ENCODE measurements around the gene SUGCT.

Gene SUGCT

DNA sequence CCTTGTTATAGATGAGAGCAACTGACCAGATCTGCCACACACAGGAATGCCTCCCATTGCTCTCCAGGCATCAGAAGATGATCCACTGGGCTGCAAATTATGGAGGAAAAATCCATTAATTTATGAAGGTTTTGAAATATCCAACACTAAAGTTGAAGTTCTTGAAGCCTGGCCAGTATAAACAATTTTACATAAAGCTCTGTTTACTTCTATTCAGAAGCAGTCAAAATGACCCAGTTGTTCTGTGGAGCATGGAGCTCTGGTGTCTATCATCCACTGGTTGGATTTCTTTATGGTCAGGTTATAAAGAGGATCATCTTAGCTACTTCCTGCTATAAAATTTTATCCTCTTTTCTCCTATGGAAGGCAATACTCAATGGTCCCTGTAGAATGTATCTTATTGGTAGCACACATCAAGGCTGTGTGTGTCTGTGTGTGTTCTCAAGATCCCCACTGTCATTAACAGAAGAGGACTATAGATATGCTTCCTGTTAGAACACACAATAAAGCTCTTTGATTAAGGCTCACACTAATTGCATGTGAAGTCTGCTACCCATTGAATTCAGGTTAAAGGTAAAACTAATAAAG lies 747.4 kb downstream of the SUGCT start:
- Histone ChIP-seq H3K27ac (ENCODE audit: extremely low read depth, low read depth, low read length) (no peak overlapping the region), H3K9me3 (ENCODE audit: control insufficient read depth, insufficient read depth, low read depth, low read length) (no peaks in the 10 kb centered on the region), H3K36me3 (ENCODE audit: control insufficient read depth in 2 of 2, insufficient read depth in 1 of 2, low read length in 2 of 2) (no peaks in the 10 kb centered on the region), H3K4me3 (ENCODE audit: low read depth, low read length) (no peak overlapping the region), H3K4me1 (ENCODE audit: control insufficient read depth, insufficient read depth, low read length) (no peaks in the 10 kb centered on the region)
- TF ChIP-seq WT1 (tag by site-specific recombination; IDR thresholded peaks at IDR 0.05), result no peak
- TF ChIP-seq PRDM1 (tag by site-specific recombination; IDR thresholded peaks at IDR 0.05), result no peak
- TF ChIP-seq ZFP3 (tag by site-specific recombination; IDR thresholded peaks at IDR 0.05; ENCODE audit: low read depth), result no peak
- TF ChIP-seq GLI2 (tag by site-specific recombination; IDR thresholded peaks at IDR 0.05; ENCODE audit: borderline replicate concordance, low read depth), result no peak
- TF ChIP-seq ZNF391 (tag by site-specific recombination; IDR thresholded peaks at IDR 0.05; ENCODE audit: borderline replicate concordance, low read depth), result no peak
- no peak for TF ChIP-seq ZNF404 (tag by site-specific recombination; IDR thresholded peaks at IDR 0.05)
- TF ChIP-seq ZNF324 (tag by site-specific recombination; IDR thresholded peaks at IDR 0.05), result no peak
- no peak for TF ChIP-seq ZNF350 (tag by site-specific recombination; IDR thresholded peaks at IDR 0.05)
- no peak for TF ChIP-seq ZNF155 (tag by site-specific recombination; IDR thresholded peaks at IDR 0.05)
- no peak for TF ChIP-seq ZNF221 (tag by site-specific recombination; IDR thresholded peaks at IDR 0.05; ENCODE audit: borderline replicate concordance)
- no peak for TF ChIP-seq ZNF654 (tag by site-specific recombination; IDR thresholded peaks at IDR 0.05; ENCODE audit: low read depth)
- TF ChIP-seq ZNF501 (tag by site-specific recombination; IDR thresholded peaks at IDR 0.05), result no peak
- TF ChIP-seq, protein P1, sequence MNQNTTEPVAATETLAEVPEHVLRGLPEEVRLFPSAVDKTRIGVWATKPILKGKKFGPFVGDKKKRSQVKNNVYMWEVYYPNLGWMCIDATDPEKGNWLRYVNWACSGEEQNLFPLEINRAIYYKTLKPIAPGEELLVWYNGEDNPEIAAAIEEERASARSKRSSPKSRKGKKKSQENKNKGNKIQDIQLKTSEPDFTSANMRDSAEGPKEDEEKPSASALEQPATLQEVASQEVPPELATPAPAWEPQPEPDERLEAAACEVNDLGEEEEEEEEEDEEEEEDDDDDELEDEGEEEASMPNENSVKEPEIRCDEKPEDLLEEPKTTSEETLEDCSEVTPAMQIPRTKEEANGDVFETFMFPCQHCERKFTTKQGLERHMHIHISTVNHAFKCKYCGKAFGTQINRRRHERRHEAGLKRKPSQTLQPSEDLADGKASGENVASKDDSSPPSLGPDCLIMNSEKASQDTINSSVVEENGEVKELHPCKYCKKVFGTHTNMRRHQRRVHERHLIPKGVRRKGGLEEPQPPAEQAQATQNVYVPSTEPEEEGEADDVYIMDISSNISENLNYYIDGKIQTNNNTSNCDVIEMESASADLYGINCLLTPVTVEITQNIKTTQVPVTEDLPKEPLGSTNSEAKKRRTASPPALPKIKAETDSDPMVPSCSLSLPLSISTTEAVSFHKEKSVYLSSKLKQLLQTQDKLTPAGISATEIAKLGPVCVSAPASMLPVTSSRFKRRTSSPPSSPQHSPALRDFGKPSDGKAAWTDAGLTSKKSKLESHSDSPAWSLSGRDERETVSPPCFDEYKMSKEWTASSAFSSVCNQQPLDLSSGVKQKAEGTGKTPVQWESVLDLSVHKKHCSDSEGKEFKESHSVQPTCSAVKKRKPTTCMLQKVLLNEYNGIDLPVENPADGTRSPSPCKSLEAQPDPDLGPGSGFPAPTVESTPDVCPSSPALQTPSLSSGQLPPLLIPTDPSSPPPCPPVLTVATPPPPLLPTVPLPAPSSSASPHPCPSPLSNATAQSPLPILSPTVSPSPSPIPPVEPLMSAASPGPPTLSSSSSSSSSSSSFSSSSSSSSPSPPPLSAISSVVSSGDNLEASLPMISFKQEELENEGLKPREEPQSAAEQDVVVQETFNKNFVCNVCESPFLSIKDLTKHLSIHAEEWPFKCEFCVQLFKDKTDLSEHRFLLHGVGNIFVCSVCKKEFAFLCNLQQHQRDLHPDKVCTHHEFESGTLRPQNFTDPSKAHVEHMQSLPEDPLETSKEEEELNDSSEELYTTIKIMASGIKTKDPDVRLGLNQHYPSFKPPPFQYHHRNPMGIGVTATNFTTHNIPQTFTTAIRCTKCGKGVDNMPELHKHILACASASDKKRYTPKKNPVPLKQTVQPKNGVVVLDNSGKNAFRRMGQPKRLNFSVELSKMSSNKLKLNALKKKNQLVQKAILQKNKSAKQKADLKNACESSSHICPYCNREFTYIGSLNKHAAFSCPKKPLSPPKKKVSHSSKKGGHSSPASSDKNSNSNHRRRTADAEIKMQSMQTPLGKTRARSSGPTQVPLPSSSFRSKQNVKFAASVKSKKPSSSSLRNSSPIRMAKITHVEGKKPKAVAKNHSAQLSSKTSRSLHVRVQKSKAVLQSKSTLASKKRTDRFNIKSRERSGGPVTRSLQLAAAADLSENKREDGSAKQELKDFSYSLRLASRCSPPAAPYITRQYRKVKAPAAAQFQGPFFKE (tag by site-specific recombination; IDR thresholded peaks at IDR 0.05; ENCODE audit: borderline replicate concordance), result no peak
- TF ChIP-seq ZXDB (tag by site-specific recombination; IDR thresholded peaks at IDR 0.05), result no peak
- no peak for TF ChIP-seq SCRT1 (tag by site-specific recombination; IDR thresholded peaks at IDR 0.05; ENCODE audit: borderline replicate concordance)
- no peak for TF ChIP-seq ZNF514 (tag by site-specific recombination; IDR thresholded peaks at IDR 0.05)
- ChIA-PET CTCF (interaction anchor here (0.7 kb wide), 1 partner anchor 363 kb away, joined by 3 read pairs; no protein-coding TSS in a partner anchor), POLR2A (no interaction called here)

DNA sequence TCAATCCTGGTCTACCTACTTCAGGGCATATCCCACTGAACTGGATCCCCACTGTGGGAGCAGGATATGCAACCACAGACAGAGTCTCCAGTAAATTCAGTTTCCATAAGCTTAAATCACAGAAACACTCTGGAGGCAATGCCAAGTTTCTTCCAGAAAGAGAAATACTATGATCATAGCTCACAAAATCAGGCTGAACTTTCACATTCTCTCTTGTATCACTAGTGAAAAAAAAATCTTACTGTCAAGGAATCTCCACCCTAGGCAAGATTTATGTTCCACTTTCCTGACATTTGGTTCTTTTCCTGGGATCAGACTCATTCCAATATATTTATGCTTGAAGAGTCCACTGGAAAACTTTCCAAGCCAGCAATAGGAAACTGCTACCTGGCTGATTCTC lies 749.0 kb downstream of the SUGCT start:
- no peaks in the 10 kb centered on the region for H3K9me3 ChIP-seq (ENCODE audit: control insufficient read depth, insufficient read depth, low read depth, low read length)
- ChIA-PET CTCF (no interaction called here), POLR2A (no interaction called here)
- no peaks in the 10 kb centered on the region for H3K4me1 ChIP-seq (ENCODE audit: control insufficient read depth, insufficient read depth, low read length)
- no peak overlapping the region for H3K4me3 ChIP-seq (ENCODE audit: low read depth, low read length)
- H3K27ac ChIP-seq (ENCODE audit: extremely low read depth, low read depth, low read length), result no peak overlapping the region
- H3K36me3 ChIP-seq (ENCODE audit: control insufficient read depth in 2 of 2, insufficient read depth in 1 of 2, low read length in 2 of 2), result no peaks in the 10 kb centered on the region
- TF ChIP-seq, protein P2, sequence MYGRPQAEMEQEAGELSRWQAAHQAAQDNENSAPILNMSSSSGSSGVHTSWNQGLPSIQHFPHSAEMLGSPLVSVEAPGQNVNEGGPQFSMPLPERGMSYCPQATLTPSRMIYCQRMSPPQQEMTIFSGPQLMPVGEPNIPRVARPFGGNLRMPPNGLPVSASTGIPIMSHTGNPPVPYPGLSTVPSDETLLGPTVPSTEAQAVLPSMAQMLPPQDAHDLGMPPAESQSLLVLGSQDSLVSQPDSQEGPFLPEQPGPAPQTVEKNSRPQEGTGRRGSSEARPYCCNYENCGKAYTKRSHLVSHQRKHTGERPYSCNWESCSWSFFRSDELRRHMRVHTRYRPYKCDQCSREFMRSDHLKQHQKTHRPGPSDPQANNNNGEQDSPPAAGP (tag by site-specific recombination; IDR thresholded peaks at IDR 0.05), result no peak
- no peak for TF ChIP-seq ZNF114 (tag by site-specific recombination; IDR thresholded peaks at IDR 0.05)
- TF ChIP-seq, protein P3, sequence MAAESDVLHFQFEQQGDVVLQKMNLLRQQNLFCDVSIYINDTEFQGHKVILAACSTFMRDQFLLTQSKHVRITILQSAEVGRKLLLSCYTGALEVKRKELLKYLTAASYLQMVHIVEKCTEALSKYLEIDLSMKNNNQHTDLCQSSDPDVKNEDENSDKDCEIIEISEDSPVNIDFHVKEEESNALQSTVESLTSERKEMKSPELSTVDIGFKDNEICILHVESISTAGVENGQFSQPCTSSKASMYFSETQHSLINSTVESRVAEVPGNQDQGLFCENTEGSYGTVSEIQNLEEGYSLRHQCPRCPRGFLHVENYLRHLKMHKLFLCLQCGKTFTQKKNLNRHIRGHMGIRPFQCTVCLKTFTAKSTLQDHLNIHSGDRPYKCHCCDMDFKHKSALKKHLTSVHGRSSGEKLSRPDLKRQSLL (tag by site-specific recombination; IDR thresholded peaks at IDR 0.05), result no peak
- no peak for TF ChIP-seq SP2 (tag by site-specific recombination; IDR thresholded peaks at IDR 0.05)
- no peak for TF ChIP-seq ZNF660 (tag by site-specific recombination; IDR thresholded peaks at IDR 0.05)
- TF ChIP-seq ZNF510 (tag by site-specific recombination; IDR thresholded peaks at IDR 0.05; ENCODE audit: insufficient replicate concordance), result no peak
- no peak for TF ChIP-seq KLF9 (tag by site-specific recombination; IDR thresholded peaks at IDR 0.05; ENCODE audit: low read depth)
- TF ChIP-seq ZNF211 (tag by site-specific recombination; IDR thresholded peaks at IDR 0.05; ENCODE audit: low read depth), result no peak
- TF ChIP-seq, protein P4, sequence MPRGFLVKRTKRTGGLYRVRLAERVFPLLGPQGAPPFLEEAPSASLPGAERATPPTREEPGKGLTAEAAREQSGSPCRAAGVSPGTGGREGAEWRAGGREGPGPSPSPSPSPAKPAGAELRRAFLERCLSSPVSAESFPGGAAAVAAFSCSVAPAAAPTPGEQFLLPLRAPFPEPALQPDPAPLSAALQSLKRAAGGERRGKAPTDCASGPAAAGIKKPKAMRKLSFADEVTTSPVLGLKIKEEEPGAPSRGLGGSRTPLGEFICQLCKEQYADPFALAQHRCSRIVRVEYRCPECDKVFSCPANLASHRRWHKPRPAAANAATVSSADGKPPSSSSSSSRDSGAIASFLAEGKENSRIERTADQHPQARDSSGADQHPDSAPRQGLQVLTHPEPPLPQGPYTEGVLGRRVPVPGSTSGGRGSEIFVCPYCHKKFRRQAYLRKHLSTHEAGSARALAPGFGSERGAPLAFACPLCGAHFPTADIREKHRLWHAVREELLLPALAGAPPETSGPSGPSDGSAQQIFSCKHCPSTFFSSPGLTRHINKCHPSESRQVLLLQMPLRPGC (tag by site-specific recombination; IDR thresholded peaks at IDR 0.05), result no peak

All from HEK293 (cell line).